Small intestine (tissue), 7 donors: Measurements from ENCODE around the gene PLEKHG5. TPM values are rescaled to one million over a fixed set of nuclear protein-coding genes. Genes with fewer than 3 reads are reported as not detected.
A peak's percentile ranks its signal among the peaks of the same experiment; 100 is the strongest.

Source experiments
- DNase-seq, 2 donors: peaks; one replicate each; pipeline versions ENCODE4 v3.0.0 to v3.0.0-alpha.2; 2013
- FAIRE-seq: peaks from 2 replicates; lab custom pipeline; 2012; peaks lifted over from hg19 to GRCh38; lab: Jason Lieb, UNC
- H3K27ac ChIP-seq, 3 donors: one replicate each; pipeline ENCODE4 v1.5.1; 2013; ENCODE audit warnings: low read length in 2 of 3, mild to moderate bottlenecking in 2 of 3, control low read depth in 1 of 3, inconsistent platforms in 1 of 3, low read depth in 1 of 3, moderate library complexity in 1 of 3
- H3K27me3 ChIP-seq, 3 donors: one replicate each; pipeline ENCODE4 v1.6.1; 2013; ENCODE audit warnings: low read length in 3 of 3, inconsistent platforms in 1 of 3; ENCODE audit not compliant: control insufficient read depth in 3 of 3, insufficient read depth in 3 of 3
- H3K36me3 ChIP-seq, 3 donors: one replicate each; pipeline ENCODE4 v1.6.1; 2013; ENCODE audit warnings: low read length in 3 of 3, inconsistent platforms in 1 of 3, low read depth in 1 of 3, mild to moderate bottlenecking in 1 of 3, moderate library complexity in 1 of 3; ENCODE audit not compliant: control insufficient read depth in 3 of 3, insufficient read depth in 2 of 3
- H3K4me1 ChIP-seq, 3 donors: one replicate each; pipeline ENCODE4 v1.6.1; 2013; ENCODE audit warnings: low read length in 2 of 3, inconsistent platforms in 1 of 3, low read depth in 1 of 3, mild to moderate bottlenecking in 1 of 3, moderate library complexity in 1 of 3; ENCODE audit not compliant: control insufficient read depth in 3 of 3, insufficient read depth in 2 of 3
- H3K4me3 ChIP-seq, 3 donors: one replicate each; pipeline ENCODE4 v1.5.1; 2013; ENCODE audit warnings: low read length in 3 of 3, control low read depth in 1 of 3, inconsistent platforms in 1 of 3, low read depth in 1 of 3, mild to moderate bottlenecking in 1 of 3, moderate library complexity in 1 of 3
- H3K9me3 ChIP-seq, 2 donors: one replicate each; pipeline ENCODE4 v1.6.1; 2013; ENCODE audit warnings: low read depth in 1 of 2, low read length in 1 of 2; ENCODE audit not compliant: control insufficient read depth in 2 of 2, insufficient read depth in 1 of 2
- WGBS, 3 donors: extraction: QIAGEN DNeasy Blood & Tissue Kit; methylation state at CpG; one replicate each; pipeline ENCODE4 v1.1.7; 2013; 5-methylcytosine and 5-hydroxymethylcytosine counted together
- polyA plus RNA-seq, 4 donors: library from polyadenylated mRNA; stranded (reverse) in 3 of 4; unstranded in 1 of 4; fragments of 200-250 nt in 3 of 4; fragments of 120-200 nt in 1 of 4; gene quantifications; one replicate each; pipeline versions ENCODE4 v1.2.1 to v1.2.3, GENCODE V29; 2013
- donor health status: healthy with polysubstance abuse.
- donor health status: control.
- donor health status: control.
- donor health status: Bipolar disorder and iron deficiency.
- donor health status: healthy.

The PLEKHG5 gene
- polyA plus RNA-seq, 4 donors: 2.4 to 13.5 (median 7.1) TPM

DNA sequence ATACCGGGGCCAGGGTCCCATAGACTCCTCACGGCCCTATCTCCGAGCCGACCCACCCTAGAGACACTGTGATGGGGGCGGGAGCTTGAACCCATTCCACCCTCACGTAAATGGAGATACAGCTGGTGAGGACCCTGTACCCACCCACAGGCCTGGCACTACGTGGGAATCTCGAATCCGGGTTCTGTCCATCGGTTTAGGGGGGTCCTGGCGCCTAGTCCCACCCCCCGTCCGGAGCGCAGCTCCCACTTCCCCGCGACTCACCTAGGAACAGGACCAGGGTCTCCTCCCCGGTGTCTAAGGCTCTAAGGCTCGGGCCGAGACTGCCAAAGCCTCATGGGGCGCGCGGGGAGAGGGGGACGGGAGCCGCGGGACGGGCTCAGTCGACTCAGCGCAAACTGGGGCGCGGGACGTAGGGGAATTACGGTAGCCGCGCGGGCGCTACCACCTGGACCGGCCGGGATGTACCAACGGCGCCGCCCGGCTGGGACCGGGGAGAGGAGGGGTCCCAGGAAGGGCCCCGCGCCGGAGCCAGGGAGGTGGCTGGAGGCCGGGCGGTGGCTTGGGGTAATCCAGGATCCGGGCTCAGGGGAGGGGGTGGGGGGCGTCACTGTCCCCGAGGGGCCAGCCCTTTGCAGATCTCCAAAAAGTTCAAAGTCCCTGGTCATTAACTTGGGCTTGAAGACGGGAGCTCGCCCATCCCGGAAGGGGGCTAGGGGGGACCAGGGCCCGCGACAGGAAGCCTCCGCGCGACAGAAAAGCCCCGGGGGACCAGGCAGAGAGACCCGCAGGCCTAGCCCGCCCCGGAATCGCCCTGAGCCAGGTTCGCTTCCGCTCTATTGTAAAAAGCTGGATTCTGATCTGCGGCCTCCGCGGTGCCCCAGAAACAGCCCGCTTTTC lies 1.0 kb downstream of the PLEKHG5 start:
- DNase-seq: peak; percentile 72 to 90
- H3K4me1 ChIP-seq: peaks cover 0 to 24% (median 0%) of the 10 kb centered on the region in 3 donors
- no peaks in the 10 kb centered on the region for H3K36me3 ChIP-seq
- H3K4me3 ChIP-seq: peak overlapping the region; percentile 51 to 81 (median 66)
- H3K9me3 ChIP-seq: no peaks in the 10 kb centered on the region
- 1 to 2% (median 1%) methylated on average over 64 to 70 of the region's 70 CpGs for WGBS, 3 donors
- FAIRE-seq: no peak
- peaks cover 0 to 6% (median 0%) of the 10 kb centered on the region in 3 donors for H3K27me3 ChIP-seq
- H3K27ac ChIP-seq: peak overlapping the region; percentile 18 to 84 (median 26)

DNA sequence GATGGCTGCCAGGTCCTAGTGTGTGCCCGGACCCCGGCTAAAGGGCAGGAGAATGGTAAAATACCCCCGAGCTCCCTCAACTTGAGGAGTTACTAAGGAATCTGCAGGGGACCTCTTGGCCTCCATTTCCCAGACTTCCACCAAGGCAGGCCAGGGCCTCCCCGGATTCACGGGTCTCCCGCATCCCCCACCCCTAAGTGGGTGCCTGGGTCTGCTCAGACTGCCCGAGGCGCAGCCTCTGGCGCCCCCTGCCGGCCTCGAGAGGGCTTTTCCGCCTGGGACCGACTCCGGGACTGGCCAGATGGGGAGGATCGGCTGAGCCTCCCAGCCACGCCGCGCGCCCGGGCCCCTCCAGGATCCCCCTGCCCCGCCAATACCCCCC lies 1.7 kb downstream of the PLEKHG5 start:
- Histone ChIP-seq H3K4me3 (peak overlapping the region; percentile 51 to 81 (median 66)), H3K27ac (peak overlapping the region in 1 of 3 donors; percentile 84), H3K27me3 (peaks cover 0 to 9% (median 3%) of the 10 kb centered on the region in 3 donors), H3K4me1 (peaks cover 0 to 27% (median 0%) of the 10 kb centered on the region in 3 donors), H3K36me3 (no peaks in the 10 kb centered on the region), H3K9me3 (no peaks in the 10 kb centered on the region)
- FAIRE-seq: no peak
- 10 to 12% (median 11%) methylated on average over 21 of the region's 21 CpGs for WGBS, 3 donors
- peak; percentile 74 to 89 for DNase-seq

DNA sequence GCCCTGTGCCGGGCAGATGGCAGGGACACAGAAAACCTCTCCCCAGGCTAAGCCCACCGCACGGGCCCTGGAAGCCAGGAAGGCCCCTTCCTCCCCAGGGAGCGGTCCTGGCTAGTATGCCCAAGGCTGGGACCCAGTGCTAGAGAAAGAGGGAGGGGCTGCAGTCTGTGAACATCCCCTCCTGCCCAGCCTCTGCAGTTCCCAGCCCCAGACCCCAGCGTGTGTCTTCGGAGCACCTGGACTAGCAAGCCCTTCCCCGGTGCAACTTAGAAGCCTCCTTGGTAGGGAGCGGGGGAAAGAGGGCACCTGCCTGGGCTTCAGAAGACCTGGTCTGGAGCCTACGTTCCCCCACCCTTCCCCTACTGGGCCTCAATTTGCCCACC lies 2.1 kb downstream of the PLEKHG5 start:
- Histone ChIP-seq H3K36me3 (no peaks in the 10 kb centered on the region), H3K4me1 (peaks cover 0 to 31% (median 0%) of the 10 kb centered on the region in 3 donors), H3K27ac (no peak overlapping the region), H3K27me3 (peaks cover 0 to 13% (median 7%) of the 10 kb centered on the region in 3 donors), H3K9me3 (no peaks in the 10 kb centered on the region), H3K4me3 (no peak overlapping the region)
- DNase-seq: no peak
- FAIRE-seq: no peak
- 54 to 76% (median 68%) methylated on average over 9 of the region's 9 CpGs for WGBS, 3 donors

DNA sequence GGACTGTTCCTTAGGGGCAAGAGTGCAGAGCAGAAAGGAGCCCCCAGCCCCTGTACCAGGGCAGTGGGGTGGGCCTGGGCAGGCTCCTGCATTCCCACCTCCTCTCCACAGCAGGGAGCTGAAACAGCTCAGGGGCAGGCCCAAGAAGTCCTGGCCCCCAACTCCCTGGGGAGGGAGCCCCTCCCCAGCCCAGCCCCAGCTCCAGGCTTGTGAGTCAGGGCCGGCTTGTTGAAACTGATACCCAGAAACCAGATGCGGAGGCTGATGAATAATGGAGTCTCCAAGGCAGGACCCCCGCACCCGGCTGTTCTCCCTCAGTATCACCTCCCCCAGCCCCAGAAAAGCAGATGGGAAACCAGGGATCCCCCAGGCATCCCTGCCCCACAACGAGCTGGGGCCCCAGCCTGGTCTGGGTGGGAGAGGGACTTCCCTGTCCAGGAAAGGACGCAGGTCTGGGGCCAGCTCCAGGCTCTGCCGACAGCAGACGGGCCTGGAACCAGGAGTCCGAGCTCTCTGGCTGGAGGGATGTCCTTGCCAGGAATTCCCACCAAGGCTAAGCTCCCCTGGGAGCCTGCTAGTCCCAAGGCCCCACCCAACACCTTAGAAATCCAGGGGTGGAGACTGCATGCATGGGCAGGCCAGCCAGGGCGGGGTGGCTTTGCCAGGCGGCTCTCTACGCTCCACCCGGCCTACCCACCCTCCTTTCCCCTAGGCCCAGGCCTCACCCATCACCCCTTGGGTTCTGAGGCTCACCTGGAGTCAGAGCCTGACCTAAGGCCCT lies 2.7 kb downstream of the PLEKHG5 start:
- Histone ChIP-seq H3K9me3 (no peaks in the 10 kb centered on the region), H3K4me3 (no peak overlapping the region), H3K27me3 (peaks cover 0 to 13% (median 7%) of the 10 kb centered on the region in 3 donors), H3K4me1 (peaks cover 0 to 34% (median 0%) of the 10 kb centered on the region in 3 donors), H3K27ac (no peak overlapping the region), H3K36me3 (no peaks in the 10 kb centered on the region)
- FAIRE-seq (no peak), DNase-seq (peak; percentile 24 to 46)
- 62 to 76% (median 70%) methylated on average over 13 of the region's 13 CpGs for whole genome bisulfite sequencing, 3 donors

DNA sequence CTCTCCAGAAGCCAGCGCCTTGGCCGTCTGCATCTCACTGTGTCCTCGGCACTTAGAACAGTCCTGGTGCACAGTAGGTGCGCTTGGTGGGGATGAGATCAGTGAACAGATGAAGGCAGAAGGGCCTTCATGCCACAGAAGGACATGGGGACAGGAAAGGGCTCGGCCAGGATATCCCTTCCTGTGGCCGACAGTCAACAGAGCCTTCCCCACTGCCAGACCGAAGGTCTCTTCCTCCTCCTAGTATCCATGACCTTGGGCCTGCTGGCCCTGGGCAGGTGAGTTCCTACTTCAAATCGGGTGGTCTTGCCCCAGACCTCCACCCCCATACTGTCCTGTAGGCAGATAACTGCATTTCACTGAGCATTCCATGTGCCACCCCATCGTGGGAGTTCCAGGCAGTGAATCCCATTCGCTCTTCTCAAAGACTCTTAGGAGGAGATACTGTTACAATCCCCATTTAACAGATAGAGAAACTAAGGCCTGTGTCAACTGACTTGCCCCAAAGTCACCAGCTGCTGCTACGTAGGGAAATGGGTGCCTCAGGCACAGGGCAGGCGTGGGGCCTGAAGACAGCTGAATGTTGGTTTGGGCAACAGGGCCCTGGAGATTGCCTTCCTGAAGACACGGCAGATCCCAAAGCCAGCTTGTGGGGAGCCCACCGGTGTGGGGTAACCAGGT lies 3.5 kb downstream of the PLEKHG5 start:
- H3K4me3 ChIP-seq: no peak overlapping the region
- WGBS, 3 donors: 83 to 89% (median 85%) methylated on average over 14 of the region's 14 CpGs
- peaks cover 0 to 13% (median 7%) of the 10 kb centered on the region in 3 donors for H3K27me3 ChIP-seq
- peaks cover 0 to 40% (median 0%) of the 10 kb centered on the region in 3 donors for H3K4me1 ChIP-seq
- no peaks in the 10 kb centered on the region for H3K36me3 ChIP-seq
- DNase-seq (no peak), FAIRE-seq (no peak)
- no peaks in the 10 kb centered on the region for H3K9me3 ChIP-seq
- no peak overlapping the region for H3K27ac ChIP-seq

DNA sequence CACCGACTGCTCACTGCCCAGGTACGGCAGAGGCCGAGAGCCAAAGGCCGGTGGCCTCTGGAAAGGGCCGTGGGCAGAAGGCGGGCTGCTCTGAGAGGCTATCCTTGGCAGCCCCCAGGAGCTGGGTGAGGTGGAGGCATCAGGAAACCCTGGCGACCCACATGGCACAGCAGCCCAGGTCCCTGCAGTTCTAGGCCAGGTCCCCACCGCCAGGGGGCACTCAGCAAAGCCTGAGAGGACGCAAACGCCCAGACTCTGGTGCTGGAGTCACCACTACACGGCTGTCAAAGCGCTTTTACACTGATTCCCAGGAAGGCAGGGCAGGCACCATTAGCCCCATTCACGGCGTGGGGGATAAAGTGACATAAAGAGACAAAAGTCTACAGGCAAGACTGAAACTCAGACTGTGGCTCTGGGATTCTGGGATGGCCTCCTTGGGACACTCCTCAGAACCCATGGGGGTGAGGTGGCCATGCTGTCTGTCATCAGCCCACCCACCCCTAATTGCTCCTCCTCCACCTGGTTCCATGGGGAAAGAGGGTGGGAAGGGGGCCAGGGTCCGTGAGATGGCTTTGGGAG lies 4.9 kb downstream of the PLEKHG5 start:
- FAIRE-seq (no peak), DNase-seq (peak; percentile 87 to 92)
- Histone ChIP-seq H3K4me3 (peak overlapping the region in 1 of 3 donors; percentile 41), H3K9me3 (no peaks in the 10 kb centered on the region), H3K36me3 (no peaks in the 10 kb centered on the region), H3K27me3 (peaks cover 0 to 13% (median 7%) of the 10 kb centered on the region in 3 donors), H3K4me1 (peaks cover 0 to 41% (median 0%) of the 10 kb centered on the region in 3 donors), H3K27ac (no peak overlapping the region)
- WGBS, 3 donors: 0 to 5% (median 2%) methylated on average over 15 of the region's 15 CpGs

DNA sequence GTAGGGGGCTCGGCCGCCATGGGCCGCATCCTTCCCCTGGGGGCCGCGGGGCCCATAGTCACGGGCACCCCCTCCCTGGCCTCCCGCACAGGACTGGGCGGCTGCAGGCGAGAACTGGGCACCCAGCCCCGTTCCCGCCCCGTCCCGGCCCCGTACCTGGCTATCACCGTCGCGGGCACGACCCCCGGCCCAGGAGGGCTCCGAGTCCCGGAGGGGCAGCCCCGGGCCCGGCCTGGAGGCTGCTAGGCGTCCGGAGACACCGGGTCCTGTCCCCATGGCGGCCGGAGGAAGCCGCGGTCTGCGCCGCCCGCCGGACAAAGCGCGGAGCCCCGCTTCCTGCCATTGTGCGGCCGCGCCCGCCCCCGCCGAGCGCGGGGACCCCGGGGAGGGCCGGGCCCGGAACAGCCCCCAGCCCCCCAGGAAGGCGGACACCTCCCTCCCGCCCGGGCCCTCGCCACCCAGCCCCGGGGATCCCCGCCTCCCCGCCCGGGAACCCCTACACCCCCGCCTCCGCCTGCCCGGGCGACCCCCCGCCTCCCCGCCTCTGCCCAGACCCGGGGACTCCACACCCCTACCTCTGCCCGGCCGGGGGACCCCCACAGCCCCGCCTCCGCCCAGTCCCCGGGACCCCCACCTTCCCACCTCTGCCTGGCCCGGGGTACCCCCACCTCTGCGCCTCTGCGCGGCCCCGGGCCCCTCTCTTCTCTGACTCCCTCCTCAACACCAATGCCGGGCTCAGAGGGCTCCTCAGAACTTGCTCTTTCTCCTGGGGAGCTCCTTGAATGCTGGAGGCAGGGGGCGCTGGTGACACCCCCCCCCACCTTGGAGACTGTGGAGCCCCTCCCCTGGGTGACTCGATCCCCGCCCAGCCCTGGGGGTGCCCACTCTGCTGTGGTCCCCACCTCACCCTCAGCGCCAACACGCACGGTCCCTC lies 6.0 kb downstream of the PLEKHG5 start:
- Histone ChIP-seq H3K4me1 (peaks cover 0 to 42% (median 0%) of the 10 kb centered on the region in 3 donors), H3K27ac (no peak overlapping the region), H3K4me3 (peak overlapping the region; percentile 16 to 48 (median 38)), H3K27me3 (peaks cover 0 to 13% (median 7%) of the 10 kb centered on the region in 3 donors), H3K36me3 (no peaks in the 10 kb centered on the region), H3K9me3 (no peaks in the 10 kb centered on the region)
- FAIRE-seq: no peak
- 1 to 4% (median 2%) methylated on average over 24 to 80 of the region's 80 CpGs for WGBS, 3 donors
- peak in 1 of 2 donors; percentile 58 for DNase-seq
